Effector memory CD8-positive, alpha-beta T cell (primary cell): ENCODE measurements around the gene LRRC3.
A peak's percentile ranks its signal among the peaks of the same experiment; 100 is the strongest.

ENCODE experiments used
- ATAC-seq: fragments of 150-1000 bp; cut with Tn5 transposase; replicated peaks from 2 replicates; pipeline ENCODE4 v1.10.0; 2021; ENCODE audit warnings: mild to moderate bottlenecking, moderate library complexity
- DNase-seq, 3 experiments: peaks; one replicate each; pipeline ENCODE4 v3.0.0; 2021
- H3K27ac Mint-ChIP-seq, 2 donors: one replicate each; pipeline ENCODE4 v1.8.0; 2022; ENCODE audit warnings: mild to moderate bottlenecking in 2 of 2, mixed read lengths in 2 of 2, moderate library complexity in 2 of 2
- H3K27me3 Mint-ChIP-seq, 2 donors: one replicate each; pipeline ENCODE4 v1.8.0; 2022; ENCODE audit warnings: mixed read lengths in 2 of 2
- H3K36me3 Mint-ChIP-seq: one replicate; pipeline ENCODE4 v1.8.0; 2022; ENCODE audit warnings: mild to moderate bottlenecking, moderate library complexity, mixed read lengths; ENCODE audit not compliant: insufficient read depth
- H3K4me1 Mint-ChIP-seq, 2 donors: one replicate each; pipeline ENCODE4 v1.8.0; 2022; ENCODE audit warnings: low read depth in 2 of 2, mixed read lengths in 2 of 2
- H3K4me3 Mint-ChIP-seq, 2 donors: one replicate each; pipeline ENCODE4 v1.8.0; 2022; ENCODE audit warnings: mild to moderate bottlenecking in 2 of 2, mixed read lengths in 2 of 2, moderate library complexity in 2 of 2
- H3K9me3 Mint-ChIP-seq, 2 donors: one replicate each; pipeline ENCODE4 v1.8.0; 2022; ENCODE audit warnings: mixed read lengths in 2 of 2

LRRC3 gene

GRCh38 chr21:44487831-44488230, 32.5 kb downstream of the LRRC3 start:
- H3K36me3 Mint-ChIP-seq = peaks cover 3% of the 10 kb centered on the region
- H3K4me3 Mint-ChIP-seq = no peak overlapping the region
- ATAC-seq (no peak), DNase-seq (peak; percentile 23 to 30 (median 27))
- peaks cover 0 to 2% of the 10 kb centered on the region in 2 donors for H3K9me3 Mint-ChIP-seq
- peaks cover 41 to 74% of the 10 kb centered on the region in 2 donors for H3K27me3 Mint-ChIP-seq
- no peak overlapping the region for H3K27ac Mint-ChIP-seq
- no peaks in the 10 kb centered on the region for H3K4me1 Mint-ChIP-seq

GRCh38 chr21:44489962-44490361, 34.7 kb downstream of the LRRC3 start:
- no peak for ATAC-seq
- no peak for DNase-seq
- Mint-ChIP-seq H3K36me3 (peaks cover 3% of the 10 kb centered on the region), H3K27ac (no peak overlapping the region), H3K4me1 (no peaks in the 10 kb centered on the region), H3K4me3 (no peak overlapping the region), H3K27me3 (peaks cover 41 to 73% of the 10 kb centered on the region in 2 donors), H3K9me3 (peaks cover 1 to 9% of the 10 kb centered on the region in 2 donors)

GRCh38 chr21:44490405-44490804, 35.1 kb downstream of the LRRC3 start:
- no peak overlapping the region for H3K4me3 Mint-ChIP-seq
- H3K36me3 Mint-ChIP-seq = peaks cover under 1% of the 10 kb centered on the region
- H3K4me1 Mint-ChIP-seq = no peaks in the 10 kb centered on the region
- H3K9me3 Mint-ChIP-seq = peaks cover 1 to 9% of the 10 kb centered on the region in 2 donors
- no peak for ATAC-seq
- peaks cover 40 to 73% of the 10 kb centered on the region in 2 donors for H3K27me3 Mint-ChIP-seq
- DNase-seq = no peak
- H3K27ac Mint-ChIP-seq = no peak overlapping the region

GRCh38 chr21:44490816-44491215, 35.5 kb downstream of the LRRC3 start:
- peaks cover 44 to 75% of the 10 kb centered on the region in 2 donors for H3K27me3 Mint-ChIP-seq
- H3K9me3 Mint-ChIP-seq = peaks cover 1 to 9% of the 10 kb centered on the region in 2 donors

GRCh38 chr21:44492567-44493385, 37.5 kb downstream of the LRRC3 start:
- Mint-ChIP-seq H3K27me3 (peaks cover 55 to 84% of the 10 kb centered on the region in 2 donors), H3K4me3 (no peak overlapping the region), H3K27ac (no peak overlapping the region), H3K4me1 (no peaks in the 10 kb centered on the region), H3K36me3 (no peaks in the 10 kb centered on the region), H3K9me3 (peaks cover 1 to 9% of the 10 kb centered on the region in 2 donors)
- no peak for ATAC-seq
- DNase-seq = no peak

More at GRCh38 chr21:44490816-44491215, 35.5 kb downstream of the LRRC3 start:
- Mint-ChIP-seq H3K4me3 (no peak overlapping the region), H3K36me3 (no peaks in the 10 kb centered on the region), H3K4me1 (no peaks in the 10 kb centered on the region), H3K27ac (no peak overlapping the region)
- no peak for DNase-seq
- ATAC-seq = no peak

- H3K27me3 Mint-ChIP-seq = peaks cover 51 to 83% of the 10 kb centered on the region in 2 donors
- H3K4me1 Mint-ChIP-seq = no peaks in the 10 kb centered on the region
- ATAC-seq (no peak), DNase-seq (no peak)
- H3K9me3 Mint-ChIP-seq = peaks cover 1 to 9% of the 10 kb centered on the region in 2 donors
- no peak overlapping the region for H3K27ac Mint-ChIP-seq
- H3K36me3 Mint-ChIP-seq = no peaks in the 10 kb centered on the region
- H3K4me3 Mint-ChIP-seq = no peak overlapping the region
Observed at GRCh38 chr21:44494418-44494817, 39.1 kb downstream of the LRRC3 start.

GRCh38 chr21:44494956-44495355, 39.6 kb downstream of the LRRC3 start:
- Mint-ChIP-seq H3K36me3 (no peaks in the 10 kb centered on the region), H3K27ac (no peak overlapping the region), H3K4me3 (no peak overlapping the region), H3K27me3 (peaks cover 50 to 78% of the 10 kb centered on the region in 2 donors), H3K9me3 (peaks cover 1 to 9% of the 10 kb centered on the region in 2 donors), H3K4me1 (no peaks in the 10 kb centered on the region)
- DNase-seq (no peak), ATAC-seq (no peak)

GRCh38 chr21:44495611-44496563, 40.6 kb downstream of the LRRC3 start:
- H3K4me3 Mint-ChIP-seq = no peak overlapping the region
- peaks cover 1 to 9% of the 10 kb centered on the region in 2 donors for H3K9me3 Mint-ChIP-seq
- DNase-seq (no peak), ATAC-seq (no peak)
- H3K27me3 Mint-ChIP-seq = peaks cover 50 to 70% of the 10 kb centered on the region in 2 donors
- H3K36me3 Mint-ChIP-seq = no peaks in the 10 kb centered on the region
- H3K4me1 Mint-ChIP-seq = no peaks in the 10 kb centered on the region
- no peak overlapping the region for H3K27ac Mint-ChIP-seq

GRCh38 chr21:44496564-44497550, 41.5 kb downstream of the LRRC3 start:
- peaks cover 1 to 9% of the 10 kb centered on the region in 2 donors for H3K9me3 Mint-ChIP-seq
- peaks cover 46 to 66% of the 10 kb centered on the region in 2 donors for H3K27me3 Mint-ChIP-seq
- no peaks in the 10 kb centered on the region for H3K36me3 Mint-ChIP-seq
- ATAC-seq (no peak), DNase-seq (no peak)
- peak overlapping the region in 1 of 2 donors; percentile 62 for H3K27ac Mint-ChIP-seq
- H3K4me1 Mint-ChIP-seq = no peaks in the 10 kb centered on the region
- no peak overlapping the region for H3K4me3 Mint-ChIP-seq

GRCh38 chr21:44497703-44498126, 42.4 kb downstream of the LRRC3 start:
- no peak for DNase-seq
- Mint-ChIP-seq H3K36me3 (no peaks in the 10 kb centered on the region), H3K27ac (peak overlapping the region in 1 of 2 donors; percentile 62), H3K4me1 (no peaks in the 10 kb centered on the region), H3K4me3 (no peak overlapping the region), H3K27me3 (peaks cover 37 to 65% of the 10 kb centered on the region in 2 donors), H3K9me3 (peaks cover 1 to 8% of the 10 kb centered on the region in 2 donors)
- ATAC-seq = no peak

GRCh38 chr21:44498280-44499210, 43.2 kb downstream of the LRRC3 start:
- Mint-ChIP-seq H3K4me3 (no peak overlapping the region), H3K9me3 (no peaks in the 10 kb centered on the region)

GRCh38 chr21:44499211-44499560, 43.9 kb downstream of the LRRC3 start:
- Mint-ChIP-seq H3K27me3 (peaks cover 30 to 56% of the 10 kb centered on the region in 2 donors), H3K36me3 (no peaks in the 10 kb centered on the region), H3K9me3 (no peaks in the 10 kb centered on the region), H3K27ac (no peak overlapping the region), H3K4me3 (no peak overlapping the region), H3K4me1 (no peaks in the 10 kb centered on the region)
- no peak for DNase-seq
- no peak for ATAC-seq

More at GRCh38 chr21:44498280-44499210, 43.2 kb downstream of the LRRC3 start:
- Mint-ChIP-seq H3K27ac (no peak overlapping the region), H3K27me3 (peaks cover 30 to 58% of the 10 kb centered on the region in 2 donors), H3K36me3 (no peaks in the 10 kb centered on the region), H3K4me1 (no peaks in the 10 kb centered on the region)
- DNase-seq (no peak), ATAC-seq (no peak)
